Panc1 (cell line): ENCODE measurements around the gene FUT8. TPM values are rescaled to one million over a fixed set of nuclear protein-coding genes. Genes with fewer than 3 reads are reported as not detected.

Experiments
- ATAC-seq: fragments of 200-7000 bp; cut with Tn5 transposase; 2 replicates; pipeline ENCODE4 v1.9.1; 2020; ENCODE audit warnings: mild to moderate bottlenecking, moderate library complexity
- BruUV-seq: library from RNA; stranded (reverse); fragments of 400-500 nt; replicated peaks from 2 replicates; lab custom pipeline; 2021; lab: Mats Ljungman, UMichigan
- CTCF ChIA-PET: fragments of 300-600 bp; sonication (Branson Sonifier 250); formaldehyde crosslinking; loops from one replicate; lab custom pipeline; 2022; ENCODE audit warnings: antibody characterized with exemption; lab: Charles Lee
- POLR2A ChIA-PET: fragments of 300-600 bp; sonication (Branson Sonifier 250); formaldehyde crosslinking; loops from one replicate; lab custom pipeline; 2022; ENCODE audit warnings: antibody characterized with exemption; lab: Charles Lee
- DNase-seq: peaks from one replicate; pipeline ENCODE4 v3.0.0-alpha.2; 2010; ENCODE audit warnings: low read depth, low spot score
- H3K27ac ChIP-seq: 2 replicates; pipeline ENCODE4 v1.5.1; 2011; ENCODE audit warnings: mild to moderate bottlenecking, low read length, inconsistent platforms
- H3K27me3 ChIP-seq: fragments of 200-500 bp; sonication (Bioruptor generic); 2 replicates; pipeline ENCODE4 v1.6.0; 2014; ENCODE audit warnings: low read length, inconsistent platforms; ENCODE audit not compliant: control insufficient read depth, insufficient read depth
- H3K36me3 ChIP-seq: fragments of 200-500 bp; sonication (Bioruptor generic); 2 replicates; pipeline ENCODE4 v1.5.1; 2014; ENCODE audit warnings: inconsistent platforms, mild to moderate bottlenecking, low read length, moderate library complexity; ENCODE audit not compliant: control insufficient read depth, insufficient read depth
- H3K4me1 ChIP-seq: 2 replicates; pipeline ENCODE4 v1.5.1; 2011; ENCODE audit warnings: inconsistent platforms, mild to moderate bottlenecking, low read length, moderate library complexity; ENCODE audit not compliant: control insufficient read depth, insufficient read depth
- H3K4me3 ChIP-seq, 2 experiments: 2 replicates each; pipeline ENCODE4 v1.5.1; 2011 to 2012; ENCODE audit warnings: low read depth in 2 of 2, low read length in 2 of 2, mild to moderate bottlenecking in 2 of 2, inconsistent platforms in 1 of 2, moderate library complexity in 1 of 2
- H3K9me3 ChIP-seq: fragments of 200-500 bp; sonication (Bioruptor generic); 2 replicates; pipeline ENCODE4 v1.5.1; 2014; ENCODE audit warnings: low read depth, mild to moderate bottlenecking, inconsistent platforms, low read length, moderate library complexity; ENCODE audit not compliant: control insufficient read depth, insufficient read depth
- POLR2AphosphoS5 ChIP-seq: IDR thresholded peaks from 2 replicates; pipeline ENCODE4 v1.6.1; 2012; ENCODE audit warnings: mild to moderate bottlenecking, low read depth, low read length, moderate library complexity
- REST ChIP-seq, 2 experiments: IDR thresholded peaks; 2 replicates each; pipeline ENCODE4 v1.6.1; 2011 to 2012; ENCODE audit warnings: low read depth in 2 of 2, control low read depth in 1 of 2, low read length in 1 of 2, mild to moderate bottlenecking in 1 of 2, moderate library complexity in 1 of 2; ENCODE audit not compliant: insufficient read depth in 1 of 2
- SIN3A ChIP-seq: IDR thresholded peaks from 2 replicates; pipeline ENCODE4 v1.6.1; 2012; ENCODE audit warnings: low read depth, mild to moderate bottlenecking, low read length, moderate library complexity, borderline replicate concordance; ENCODE audit not compliant: insufficient read depth
- TCF7L2 ChIP-seq: IDR thresholded peaks from 2 replicates; pipeline ENCODE4 v1.6.1; 2011; ENCODE audit warnings: mild to moderate bottlenecking, low read depth, low read length, inconsistent platforms
- in situ Hi-C: cut with HindIII; loops from 2 replicates; pipeline ENCODE4 v1.10.0; 2016; ENCODE audit warnings: low sequenced_read_pairs, low pct_unique_long_range_greater_than_20kb
- intact Hi-C: fragments of 100-400 bp; cut with micrococcal nuclease; formaldehyde crosslinking; loops from one replicate; pipeline ENCODE4 v1.10.0; 2022; ENCODE audit not compliant: unreplicated experiment
- total RNA-seq: library from RNA; stranded (reverse); gene quantifications from one replicate; pipeline ENCODE4 v1.2.1, GENCODE V29; 2021; ENCODE audit not compliant: unreplicated experiment
- TF ChIP-seq, protein P1 (sequence below): fragments of 450-650 bp; IDR thresholded peaks from 2 replicates; pipeline ENCODE4 v1.5.1; 2017; ENCODE audit warnings: mild to moderate bottlenecking

Gene FUT8
- total RNA-seq, 1 experiment from 2014 or later = 31.4 TPM

DNA sequence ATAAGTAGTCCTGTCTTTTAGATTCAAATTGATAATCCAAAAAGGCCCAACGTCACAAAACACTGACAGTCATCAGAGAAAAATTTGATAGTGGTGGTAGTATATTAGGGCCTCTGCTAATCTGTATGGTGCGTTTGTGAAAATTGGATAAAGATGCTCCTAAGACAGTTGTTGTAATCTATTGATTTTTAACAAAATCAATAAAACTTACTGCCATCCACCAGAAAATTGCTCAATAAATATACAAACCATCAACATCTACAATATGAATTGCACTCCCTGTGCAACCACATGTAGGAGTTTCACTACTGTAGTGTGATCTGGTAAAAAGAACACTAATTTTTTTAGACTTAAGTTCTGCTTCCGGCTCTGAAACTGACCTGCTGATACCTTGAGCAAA is 336.8 kb downstream of the FUT8 start:
- Histone ChIP-seq H3K4me1 (no peaks in the 10 kb centered on the region), H3K9me3 (no peaks in the 10 kb centered on the region), H3K36me3 (no peaks in the 10 kb centered on the region), H3K27me3 (no peaks in the 10 kb centered on the region), H3K4me3 (no peak overlapping the region), H3K27ac (no peak overlapping the region)
- intact Hi-C loops (no loop called here), in situ Hi-C loops (no loop called here)
- POLR2A ChIA-PET = no interaction called here
- CTCF ChIA-PET = no interaction called here
- ATAC-seq (no peak), DNase-seq (no peak)
- TF ChIP-seq TCF7L2 = no peak
- no peak for TF ChIP-seq SIN3A
- BruUV-seq = no TSS peak

GRCh38 chr14:65750906-65751305 is 338.4 kb downstream of the FUT8 start:
- no peaks in the 10 kb centered on the region for H3K4me1 ChIP-seq
- no peak overlapping the region for H3K4me3 ChIP-seq
- H3K36me3 ChIP-seq = no peaks in the 10 kb centered on the region
- H3K9me3 ChIP-seq = no peaks in the 10 kb centered on the region
- no peak for ATAC-seq
- BruUV-seq = no TSS peak
- DNase-seq = no peak
- in situ Hi-C loops = no loop called here
- intact Hi-C loops = no loop called here
- no peak for TF ChIP-seq TCF7L2
- no peak for TF ChIP-seq SIN3A
- TF ChIP-seq, protein P1, sequence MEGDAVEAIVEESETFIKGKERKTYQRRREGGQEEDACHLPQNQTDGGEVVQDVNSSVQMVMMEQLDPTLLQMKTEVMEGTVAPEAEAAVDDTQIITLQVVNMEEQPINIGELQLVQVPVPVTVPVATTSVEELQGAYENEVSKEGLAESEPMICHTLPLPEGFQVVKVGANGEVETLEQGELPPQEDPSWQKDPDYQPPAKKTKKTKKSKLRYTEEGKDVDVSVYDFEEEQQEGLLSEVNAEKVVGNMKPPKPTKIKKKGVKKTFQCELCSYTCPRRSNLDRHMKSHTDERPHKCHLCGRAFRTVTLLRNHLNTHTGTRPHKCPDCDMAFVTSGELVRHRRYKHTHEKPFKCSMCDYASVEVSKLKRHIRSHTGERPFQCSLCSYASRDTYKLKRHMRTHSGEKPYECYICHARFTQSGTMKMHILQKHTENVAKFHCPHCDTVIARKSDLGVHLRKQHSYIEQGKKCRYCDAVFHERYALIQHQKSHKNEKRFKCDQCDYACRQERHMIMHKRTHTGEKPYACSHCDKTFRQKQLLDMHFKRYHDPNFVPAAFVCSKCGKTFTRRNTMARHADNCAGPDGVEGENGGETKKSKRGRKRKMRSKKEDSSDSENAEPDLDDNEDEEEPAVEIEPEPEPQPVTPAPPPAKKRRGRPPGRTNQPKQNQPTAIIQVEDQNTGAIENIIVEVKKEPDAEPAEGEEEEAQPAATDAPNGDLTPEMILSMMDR = no peak
- TF ChIP-seq POLR2AphosphoS5 = no peak
- TF ChIP-seq REST (IDR thresholded peaks at IDR 0.05; ENCODE audit: insufficient read depth in 1 of 2, low read depth in 2 of 2, low read length in 1 of 2) = no peak
- ChIA-PET POLR2A (no interaction called here), CTCF (no interaction called here)
- no peak overlapping the region for H3K27ac ChIP-seq
- H3K27me3 ChIP-seq = no peaks in the 10 kb centered on the region

- DNase-seq (no peak), ATAC-seq (no peak)
- H3K36me3 ChIP-seq = no peaks in the 10 kb centered on the region
- in situ Hi-C loops = no loop called here
- intact Hi-C loops = no loop called here
- no TSS peak for BruUV-seq
- H3K9me3 ChIP-seq = no peaks in the 10 kb centered on the region
- H3K27ac ChIP-seq = no peak overlapping the region
- TF ChIP-seq TCF7L2 = no peak
- H3K4me1 ChIP-seq = no peaks in the 10 kb centered on the region
- H3K4me3 ChIP-seq = no peak overlapping the region
- POLR2A ChIA-PET = interaction anchor here (0.6 kb wide), 1 partner anchor 9 kb away, joined by 7 read pairs; no protein-coding TSS in a partner anchor
- CTCF ChIA-PET = no interaction called here
- H3K27me3 ChIP-seq = no peaks in the 10 kb centered on the region
These were observed 339.0 kb downstream of the FUT8 start for GRCh38 chr14:65751510-65751909.
